Measurements from ENCODE around the gene IKZF5.

DNA sequence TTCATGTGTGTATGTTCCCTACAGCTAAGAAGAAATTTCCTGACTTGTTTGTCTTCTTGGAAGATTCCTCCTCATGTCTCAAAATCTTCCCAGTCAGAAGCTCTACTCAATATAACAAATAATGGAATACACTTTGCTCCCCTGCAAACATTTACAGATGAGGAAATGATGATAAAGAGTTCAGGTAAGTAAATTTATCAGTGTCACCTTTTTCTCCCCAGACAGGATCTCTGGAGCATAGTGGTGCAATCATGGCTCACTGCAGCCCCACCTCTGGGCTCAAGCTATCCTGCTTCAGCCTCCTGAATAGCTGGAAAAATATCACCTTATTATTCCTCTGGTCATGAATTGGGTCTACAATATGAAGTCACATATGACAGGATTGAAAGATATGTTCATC, 25.7 kb upstream of the IKZF5 start:
- TF ChIP-seq, protein P1, sequence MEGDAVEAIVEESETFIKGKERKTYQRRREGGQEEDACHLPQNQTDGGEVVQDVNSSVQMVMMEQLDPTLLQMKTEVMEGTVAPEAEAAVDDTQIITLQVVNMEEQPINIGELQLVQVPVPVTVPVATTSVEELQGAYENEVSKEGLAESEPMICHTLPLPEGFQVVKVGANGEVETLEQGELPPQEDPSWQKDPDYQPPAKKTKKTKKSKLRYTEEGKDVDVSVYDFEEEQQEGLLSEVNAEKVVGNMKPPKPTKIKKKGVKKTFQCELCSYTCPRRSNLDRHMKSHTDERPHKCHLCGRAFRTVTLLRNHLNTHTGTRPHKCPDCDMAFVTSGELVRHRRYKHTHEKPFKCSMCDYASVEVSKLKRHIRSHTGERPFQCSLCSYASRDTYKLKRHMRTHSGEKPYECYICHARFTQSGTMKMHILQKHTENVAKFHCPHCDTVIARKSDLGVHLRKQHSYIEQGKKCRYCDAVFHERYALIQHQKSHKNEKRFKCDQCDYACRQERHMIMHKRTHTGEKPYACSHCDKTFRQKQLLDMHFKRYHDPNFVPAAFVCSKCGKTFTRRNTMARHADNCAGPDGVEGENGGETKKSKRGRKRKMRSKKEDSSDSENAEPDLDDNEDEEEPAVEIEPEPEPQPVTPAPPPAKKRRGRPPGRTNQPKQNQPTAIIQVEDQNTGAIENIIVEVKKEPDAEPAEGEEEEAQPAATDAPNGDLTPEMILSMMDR (IDR thresholded peaks at IDR 0.05): no peak
- no peak for TF ChIP-seq POLR2A (IDR thresholded peaks at IDR 0.05)

Data from lower leg skin (tissue), 3 donors.